Measurements from ENCODE around the gene PRR12.

DNA sequence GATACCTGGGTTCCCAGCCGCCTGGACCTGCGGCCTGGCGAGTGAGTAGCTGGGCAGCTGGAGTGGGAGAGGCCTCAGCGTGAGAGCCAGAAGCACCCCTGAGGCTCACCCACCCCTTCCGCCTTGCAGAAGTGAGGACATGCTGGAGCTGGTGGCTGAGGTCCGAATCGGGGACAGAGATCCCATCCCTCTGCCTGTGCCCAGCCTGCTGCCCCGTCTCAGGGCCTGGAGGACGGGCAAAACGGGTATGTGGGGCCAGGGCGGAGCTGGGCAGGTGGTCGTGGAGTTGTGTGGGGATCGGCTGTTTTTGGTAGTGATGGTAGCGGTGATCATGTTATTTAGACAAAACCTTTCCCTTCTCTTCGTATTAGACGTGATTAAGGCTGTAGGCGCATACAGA, 55.6 kb downstream of the PRR12 start:
- TF ChIP-seq, protein P1, sequence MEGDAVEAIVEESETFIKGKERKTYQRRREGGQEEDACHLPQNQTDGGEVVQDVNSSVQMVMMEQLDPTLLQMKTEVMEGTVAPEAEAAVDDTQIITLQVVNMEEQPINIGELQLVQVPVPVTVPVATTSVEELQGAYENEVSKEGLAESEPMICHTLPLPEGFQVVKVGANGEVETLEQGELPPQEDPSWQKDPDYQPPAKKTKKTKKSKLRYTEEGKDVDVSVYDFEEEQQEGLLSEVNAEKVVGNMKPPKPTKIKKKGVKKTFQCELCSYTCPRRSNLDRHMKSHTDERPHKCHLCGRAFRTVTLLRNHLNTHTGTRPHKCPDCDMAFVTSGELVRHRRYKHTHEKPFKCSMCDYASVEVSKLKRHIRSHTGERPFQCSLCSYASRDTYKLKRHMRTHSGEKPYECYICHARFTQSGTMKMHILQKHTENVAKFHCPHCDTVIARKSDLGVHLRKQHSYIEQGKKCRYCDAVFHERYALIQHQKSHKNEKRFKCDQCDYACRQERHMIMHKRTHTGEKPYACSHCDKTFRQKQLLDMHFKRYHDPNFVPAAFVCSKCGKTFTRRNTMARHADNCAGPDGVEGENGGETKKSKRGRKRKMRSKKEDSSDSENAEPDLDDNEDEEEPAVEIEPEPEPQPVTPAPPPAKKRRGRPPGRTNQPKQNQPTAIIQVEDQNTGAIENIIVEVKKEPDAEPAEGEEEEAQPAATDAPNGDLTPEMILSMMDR (IDR thresholded peaks at IDR 0.05; ENCODE audit: low read depth, low read length, poor library complexity, severe bottlenecking), result no peak
- no peak for TF ChIP-seq EZH2phosphoT487 (IDR thresholded peaks at IDR 0.05; ENCODE audit: borderline replicate concordance, low read length)
